ENCODE results near the gene SYCP2.

The SYCP2 gene

DNA sequence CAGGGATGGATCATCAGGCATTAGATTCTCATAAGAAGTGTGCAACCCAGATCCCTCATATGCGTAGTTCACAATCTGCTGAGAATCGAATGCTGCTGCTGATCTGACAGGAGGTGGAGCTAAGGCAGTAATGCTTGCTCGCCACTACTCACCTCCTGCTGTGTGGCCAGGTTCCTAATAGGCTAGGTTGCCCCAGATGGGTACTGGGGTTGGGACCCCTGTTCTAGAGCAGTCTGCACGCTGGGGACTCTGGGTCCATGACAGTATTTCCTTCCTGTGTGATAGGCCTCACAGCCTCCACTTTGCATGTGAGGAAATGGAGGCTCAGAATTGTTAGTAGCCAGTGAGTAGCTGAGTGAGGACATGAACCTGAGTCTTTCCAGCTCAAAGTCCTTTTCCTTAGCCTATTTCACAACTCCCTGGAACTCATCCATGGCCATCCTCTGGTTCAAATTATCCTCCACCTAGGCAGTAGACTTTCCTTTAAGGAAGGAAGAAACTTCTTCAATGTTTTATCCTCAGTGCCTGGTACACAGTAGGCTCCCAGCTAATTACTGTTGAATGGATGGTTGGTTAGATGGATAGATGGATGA, 117.2 kb downstream of the SYCP2 start:
- no peak overlapping the region for H3K4me3 ChIP-seq (ENCODE audit: control insufficient read depth, low read depth, low read length)
- DNase-seq (ENCODE audit: low read depth): no peak
- TF ChIP-seq, protein P1, sequence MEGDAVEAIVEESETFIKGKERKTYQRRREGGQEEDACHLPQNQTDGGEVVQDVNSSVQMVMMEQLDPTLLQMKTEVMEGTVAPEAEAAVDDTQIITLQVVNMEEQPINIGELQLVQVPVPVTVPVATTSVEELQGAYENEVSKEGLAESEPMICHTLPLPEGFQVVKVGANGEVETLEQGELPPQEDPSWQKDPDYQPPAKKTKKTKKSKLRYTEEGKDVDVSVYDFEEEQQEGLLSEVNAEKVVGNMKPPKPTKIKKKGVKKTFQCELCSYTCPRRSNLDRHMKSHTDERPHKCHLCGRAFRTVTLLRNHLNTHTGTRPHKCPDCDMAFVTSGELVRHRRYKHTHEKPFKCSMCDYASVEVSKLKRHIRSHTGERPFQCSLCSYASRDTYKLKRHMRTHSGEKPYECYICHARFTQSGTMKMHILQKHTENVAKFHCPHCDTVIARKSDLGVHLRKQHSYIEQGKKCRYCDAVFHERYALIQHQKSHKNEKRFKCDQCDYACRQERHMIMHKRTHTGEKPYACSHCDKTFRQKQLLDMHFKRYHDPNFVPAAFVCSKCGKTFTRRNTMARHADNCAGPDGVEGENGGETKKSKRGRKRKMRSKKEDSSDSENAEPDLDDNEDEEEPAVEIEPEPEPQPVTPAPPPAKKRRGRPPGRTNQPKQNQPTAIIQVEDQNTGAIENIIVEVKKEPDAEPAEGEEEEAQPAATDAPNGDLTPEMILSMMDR (conservative IDR thresholded peaks at IDR 0.05; ENCODE audit: control insufficient read depth, insufficient read depth, low read depth, low read length): no peak

DNA sequence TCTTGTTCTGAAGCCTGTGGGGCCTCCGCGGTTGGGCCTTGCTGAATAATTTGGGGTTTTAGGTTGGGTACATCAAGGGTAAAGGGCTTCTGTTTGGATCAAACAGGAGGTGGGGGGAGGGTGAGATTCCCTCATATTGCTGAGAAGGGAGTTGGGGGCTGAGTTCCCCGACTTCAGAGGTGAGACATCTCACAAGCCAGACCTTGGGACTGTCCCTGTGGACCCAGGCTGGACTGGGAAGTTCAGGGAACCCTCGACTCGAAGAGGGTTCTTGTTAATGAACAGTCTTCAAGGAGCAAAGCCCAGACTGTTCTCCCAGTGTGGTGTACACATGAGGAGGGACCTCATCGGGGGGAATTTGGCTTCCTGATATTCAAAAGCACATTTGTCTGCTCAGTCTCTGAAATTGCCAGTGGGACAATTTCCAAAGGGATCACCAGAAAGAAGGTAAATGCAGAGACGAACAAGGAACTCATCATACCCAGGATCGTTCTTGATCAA, 118.5 kb downstream of the SYCP2 start:
- TF ChIP-seq, protein P1 (conservative IDR thresholded peaks at IDR 0.05; ENCODE audit: control insufficient read depth, insufficient read depth, low read depth, low read length): no peak
- H3K4me3 ChIP-seq (ENCODE audit: control insufficient read depth, low read depth, low read length): no peak overlapping the region
- no peak for DNase-seq (ENCODE audit: low read depth)

DNA sequence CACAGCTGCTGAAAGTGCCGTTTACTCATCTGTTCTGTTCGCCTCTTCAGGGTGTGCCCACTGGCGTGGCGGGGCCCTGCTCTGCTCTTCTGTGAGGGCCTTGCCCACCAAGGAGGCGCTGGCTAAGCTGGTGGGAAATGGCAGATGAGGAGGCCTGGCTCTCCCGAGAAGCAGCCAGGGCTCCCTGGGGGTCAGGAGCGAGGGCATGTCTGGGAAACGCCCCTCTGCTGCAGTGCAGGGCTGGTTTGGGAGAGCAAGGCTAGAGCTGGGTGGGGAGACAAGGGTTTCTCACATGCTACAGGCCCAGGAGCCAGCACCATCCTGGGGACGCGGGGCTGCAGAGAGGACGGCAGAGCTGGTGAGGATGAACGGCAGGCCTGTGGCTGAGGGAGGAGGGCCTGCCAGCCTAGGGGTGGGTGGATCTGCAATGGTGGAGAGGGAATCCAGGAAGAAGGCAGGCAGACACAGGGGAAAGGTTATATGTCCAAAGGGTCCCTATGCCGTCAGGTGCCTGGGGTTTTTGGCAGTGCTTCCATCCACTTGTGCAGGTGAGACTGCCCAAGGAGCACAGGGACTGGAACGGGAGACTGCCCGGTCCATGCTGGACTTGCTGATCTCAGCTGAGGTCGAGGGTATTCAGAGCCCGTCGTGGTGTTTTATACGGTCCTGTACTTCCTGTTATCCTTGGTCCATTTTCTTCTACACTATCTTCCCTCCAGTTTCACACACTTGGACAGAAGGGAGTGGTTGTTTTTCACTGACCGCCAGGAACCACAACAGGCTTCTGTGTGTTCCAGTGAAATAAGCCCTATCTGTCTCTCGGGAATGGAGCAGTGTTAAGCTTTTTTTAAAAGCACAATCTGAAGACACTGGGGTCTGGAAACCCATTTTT, 119.2 kb downstream of the SYCP2 start:
- TF ChIP-seq, protein P1 (conservative IDR thresholded peaks at IDR 0.05; ENCODE audit: control insufficient read depth, insufficient read depth, low read depth, low read length): no peak
- DNase-seq (ENCODE audit: low read depth): no peak
- no peak overlapping the region for H3K4me3 ChIP-seq (ENCODE audit: control insufficient read depth, low read depth, low read length)
